ENCODE results near the gene SLC35B2.

Gene SLC35B2

DNA sequence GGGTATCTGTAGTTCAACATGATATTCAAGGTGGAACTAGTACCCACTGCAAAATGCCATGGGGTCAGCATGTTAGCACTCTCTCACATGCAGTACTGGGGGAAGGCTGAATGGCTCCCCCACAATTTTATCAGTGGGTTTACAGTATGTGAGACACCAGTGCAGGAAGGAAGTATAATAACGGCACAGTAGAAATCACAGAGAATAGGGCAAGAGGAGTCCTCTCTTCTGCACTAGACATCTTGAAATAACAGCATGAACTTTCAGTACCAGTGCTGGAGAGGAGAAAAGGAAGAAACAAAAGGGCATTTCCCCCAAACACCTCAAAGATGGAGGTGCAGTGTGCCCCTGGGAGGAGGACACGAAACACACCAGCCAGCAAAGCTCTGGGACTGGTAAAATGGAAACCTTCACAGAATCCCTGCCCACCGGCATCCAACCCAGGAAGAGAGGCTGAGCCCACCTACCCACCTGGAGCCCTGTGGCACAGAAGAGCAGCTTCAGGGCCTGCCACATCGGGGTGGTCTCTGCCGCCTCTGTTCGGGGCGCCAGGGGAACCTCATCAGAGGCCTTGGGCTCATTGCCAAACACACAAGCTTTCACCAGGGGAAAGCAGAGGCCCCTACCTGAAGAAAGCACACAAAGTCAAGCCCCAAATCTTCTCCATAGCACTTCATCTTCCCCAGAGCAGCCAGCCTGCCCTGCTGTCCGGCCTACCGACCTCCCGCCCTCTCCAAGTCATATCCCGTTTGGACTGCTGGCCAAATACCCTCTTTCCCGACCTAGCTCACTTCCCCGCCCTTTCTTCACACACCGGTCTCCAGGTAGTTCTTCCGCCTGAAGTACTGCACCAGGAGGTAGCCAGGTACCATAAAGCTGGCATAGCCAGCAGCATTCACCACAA, 1.2 kb downstream of the SLC35B2 start:
- Mint-ChIP-seq H3K9me3 (no peaks in the 10 kb centered on the region), H3K36me3 (ENCODE audit: low read depth) (peaks cover 72% of the 10 kb centered on the region), H3K27ac (peak overlapping the region; percentile 80), H3K4me3 (peak overlapping the region; percentile 87), H3K27me3 (ENCODE audit: low read depth) (no peaks in the 10 kb centered on the region), H3K4me1 (ENCODE audit: low read depth) (peaks cover 53% of the 10 kb centered on the region)

DNA sequence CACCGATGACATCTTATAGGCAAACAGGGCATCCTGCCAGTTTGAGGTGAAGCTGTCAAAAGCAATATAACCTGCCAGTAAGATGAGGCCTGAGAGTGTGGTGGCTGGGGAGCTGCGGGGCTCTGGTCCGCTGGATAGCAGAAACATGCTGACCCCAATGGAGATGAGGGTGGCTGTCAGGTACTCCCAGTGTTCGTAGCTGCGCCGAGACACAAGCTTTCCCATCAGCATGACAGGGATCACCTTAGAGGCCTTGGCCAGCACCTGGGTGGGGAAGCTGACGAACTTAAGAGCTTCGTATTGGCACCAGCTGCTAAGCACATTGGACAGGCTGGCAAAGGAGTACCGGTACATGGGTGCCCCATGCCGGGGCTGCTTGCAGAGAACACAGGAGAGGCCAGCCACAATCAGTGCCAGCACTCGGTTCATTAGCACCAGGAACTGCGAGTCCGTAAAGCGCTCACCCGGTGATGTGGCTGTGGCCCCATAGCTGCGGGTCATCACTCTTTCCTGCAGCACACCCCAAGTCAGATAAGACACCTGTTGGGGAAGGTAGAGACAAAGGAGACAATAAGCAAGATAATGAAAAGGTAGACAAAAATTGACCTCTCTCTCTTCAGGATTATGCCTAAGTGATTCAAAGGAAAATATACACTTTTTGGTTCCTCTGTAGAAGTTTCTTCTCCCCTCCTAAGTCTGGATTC, 2.1 kb downstream of the SLC35B2 start:
- Mint-ChIP-seq H3K4me3 (peak overlapping the region; percentile 87), H3K9me3 (no peaks in the 10 kb centered on the region), H3K36me3 (ENCODE audit: low read depth) (peaks cover 73% of the 10 kb centered on the region), H3K4me1 (ENCODE audit: low read depth) (peaks cover 50% of the 10 kb centered on the region), H3K27ac (peak overlapping the region; percentile 80), H3K27me3 (ENCODE audit: low read depth) (no peaks in the 10 kb centered on the region)

DNA sequence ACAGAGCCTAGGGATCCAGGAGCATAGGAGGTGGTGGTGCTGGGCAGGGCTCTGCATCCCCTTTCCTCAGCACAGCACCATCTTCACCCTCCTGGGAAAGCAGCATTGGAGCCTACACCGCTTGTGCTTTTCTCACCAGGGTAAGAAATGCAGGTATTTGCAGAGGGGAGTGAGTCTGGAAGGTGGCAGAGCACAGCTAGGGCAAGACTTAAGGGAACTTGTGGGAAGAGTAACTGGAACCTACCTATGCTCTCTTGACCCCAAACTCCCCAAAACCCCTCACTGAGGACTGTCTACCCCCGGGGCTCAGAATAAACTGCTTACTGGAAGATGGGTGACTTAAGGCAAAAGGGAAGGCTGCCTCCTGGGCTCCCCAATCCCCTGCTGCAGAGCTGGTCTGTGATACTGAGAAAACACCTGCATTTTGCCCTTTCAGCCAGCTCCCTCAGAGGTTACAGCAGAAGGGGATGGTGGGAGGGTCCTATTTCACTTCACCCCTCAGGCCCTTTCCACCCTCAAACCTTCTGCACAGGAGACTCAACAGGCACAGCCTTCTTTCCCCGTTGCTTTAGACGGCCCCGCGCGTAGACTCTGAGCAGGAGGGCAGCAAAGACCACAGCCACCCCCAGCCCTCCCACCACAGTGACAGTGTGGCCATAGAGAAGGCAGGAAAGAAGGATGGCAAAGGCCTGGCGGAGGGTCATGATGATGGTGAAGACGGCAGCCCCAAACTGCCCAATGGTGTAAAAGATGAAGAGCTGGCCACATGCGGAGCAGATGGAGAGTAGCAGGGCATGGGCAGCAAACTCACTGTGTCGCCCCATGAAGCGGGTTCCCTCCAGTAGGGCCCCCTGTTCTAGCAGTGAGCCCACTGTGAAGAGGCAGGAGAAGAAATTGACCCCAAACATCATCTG, 2.9 kb downstream of the SLC35B2 start:
- H3K4me3 Mint-ChIP-seq = no peak overlapping the region
- H3K4me1 Mint-ChIP-seq (ENCODE audit: low read depth) = peaks cover 56% of the 10 kb centered on the region

DNA sequence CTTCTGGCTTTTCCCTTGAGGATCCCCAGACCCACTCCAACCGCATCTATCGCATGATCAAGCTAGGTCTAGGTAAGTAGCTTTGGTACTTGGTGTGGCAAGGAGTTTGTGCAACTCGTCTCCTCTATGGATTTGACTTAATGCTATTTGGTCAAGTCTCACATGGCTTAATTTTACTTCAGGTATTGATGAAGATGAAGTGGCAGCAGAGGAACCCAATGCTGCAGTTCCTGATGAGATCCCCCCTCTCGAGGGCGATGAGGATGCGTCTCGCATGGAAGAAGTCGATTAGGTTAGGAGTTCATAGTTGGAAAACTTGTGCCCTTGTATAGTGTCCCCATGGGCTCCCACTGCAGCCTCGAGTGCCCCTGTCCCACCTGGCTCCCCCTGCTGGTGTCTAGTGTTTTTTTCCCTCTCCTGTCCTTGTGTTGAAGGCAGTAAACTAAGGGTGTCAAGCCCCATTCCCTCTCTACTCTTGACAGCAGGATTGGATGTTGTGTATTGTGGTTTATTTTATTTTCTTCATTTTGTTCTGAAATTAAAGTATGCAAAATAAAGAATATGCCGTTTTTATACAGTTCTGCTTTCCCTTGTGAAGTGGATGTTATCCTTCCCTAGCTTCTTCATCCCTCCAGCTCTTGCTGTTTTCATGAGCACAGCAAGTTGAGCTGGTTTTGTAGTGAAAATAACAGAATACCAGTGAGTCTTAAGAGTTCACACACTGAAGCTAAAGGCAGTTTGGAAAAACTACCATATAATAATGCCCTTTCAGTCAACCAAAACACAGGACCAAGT, 3.8 kb downstream of the SLC35B2 start:
- Mint-ChIP-seq H3K36me3 (ENCODE audit: low read depth) (peaks cover 77% of the 10 kb centered on the region), H3K9me3 (no peaks in the 10 kb centered on the region), H3K27ac (peak overlapping the region; percentile 24), H3K27me3 (ENCODE audit: low read depth) (no peaks in the 10 kb centered on the region), H3K4me3 (no peak overlapping the region), H3K4me1 (ENCODE audit: low read depth) (peaks cover 55% of the 10 kb centered on the region)

More for the DNA sequence above, 2.9 kb downstream of the SLC35B2 start:
- Mint-ChIP-seq H3K27me3 (ENCODE audit: low read depth) (no peaks in the 10 kb centered on the region), H3K9me3 (no peaks in the 10 kb centered on the region), H3K36me3 (ENCODE audit: low read depth) (peaks cover 76% of the 10 kb centered on the region), H3K27ac (peak overlapping the region; percentile 57)

DNA sequence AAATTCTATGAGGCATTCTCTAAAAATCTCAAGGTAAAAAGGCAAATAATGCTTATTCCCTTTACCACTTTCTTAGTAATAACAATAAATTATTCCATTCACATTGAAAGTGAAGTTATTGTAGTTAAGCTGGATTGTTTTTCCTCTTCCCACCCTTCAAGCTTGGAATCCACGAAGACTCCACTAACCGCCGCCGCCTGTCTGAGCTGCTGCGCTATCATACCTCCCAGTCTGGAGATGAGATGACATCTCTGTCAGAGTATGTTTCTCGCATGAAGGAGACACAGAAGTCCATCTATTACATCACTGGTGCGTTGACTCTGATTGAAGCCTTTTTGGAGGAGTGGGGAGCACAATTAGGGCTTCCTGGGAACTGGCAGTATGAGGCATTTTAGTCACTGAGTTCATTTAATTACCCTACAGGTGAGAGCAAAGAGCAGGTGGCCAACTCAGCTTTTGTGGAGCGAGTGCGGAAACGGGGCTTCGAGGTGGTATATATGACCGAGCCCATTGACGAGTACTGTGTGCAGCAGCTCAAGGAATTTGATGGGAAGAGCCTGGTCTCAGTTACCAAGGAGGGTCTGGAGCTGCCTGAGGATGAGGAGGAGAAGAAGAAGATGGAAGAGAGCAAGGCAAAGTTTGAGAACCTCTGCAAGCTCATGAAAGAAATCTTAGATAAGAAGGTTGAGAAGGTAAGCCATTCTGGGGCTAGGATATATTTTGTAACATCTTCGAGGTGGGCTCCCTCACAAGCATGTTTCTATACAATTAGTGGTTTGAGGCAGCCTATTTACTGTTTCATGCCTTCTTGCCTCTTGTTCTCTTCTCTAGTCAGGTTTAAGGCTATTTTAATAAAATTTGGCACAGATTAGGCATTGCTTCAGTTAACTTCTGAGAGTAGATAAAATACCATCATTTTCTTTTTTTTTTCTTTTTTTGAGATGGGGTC, 5.5 kb downstream of the SLC35B2 start:
- Mint-ChIP-seq H3K9me3 (no peaks in the 10 kb centered on the region), H3K4me1 (ENCODE audit: low read depth) (peaks cover 52% of the 10 kb centered on the region), H3K27me3 (ENCODE audit: low read depth) (no peaks in the 10 kb centered on the region), H3K27ac (no peak overlapping the region), H3K4me3 (peak overlapping the region; percentile 16), H3K36me3 (ENCODE audit: low read depth) (peaks cover 81% of the 10 kb centered on the region)

DNA sequence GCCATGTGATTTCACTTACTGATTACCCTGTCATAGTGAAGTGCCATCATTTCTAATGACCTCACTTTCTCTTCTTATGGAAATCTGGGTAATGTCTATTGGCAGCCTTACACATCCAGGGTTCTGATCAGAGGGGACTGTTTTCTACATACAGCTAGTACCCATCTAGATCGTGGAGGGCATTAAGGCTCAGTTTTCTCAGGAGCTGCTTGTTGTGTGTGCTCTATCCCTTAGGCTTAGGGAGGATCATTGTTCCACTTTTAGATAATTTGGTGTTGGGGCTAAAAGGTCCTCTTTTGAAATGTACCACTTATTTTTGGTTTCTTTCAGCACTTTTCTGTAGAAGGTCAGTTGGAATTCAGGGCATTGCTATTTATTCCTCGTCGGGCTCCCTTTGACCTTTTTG, 6.6 kb downstream of the SLC35B2 start:
- no peak overlapping the region for H3K27ac Mint-ChIP-seq
- no peaks in the 10 kb centered on the region for H3K27me3 Mint-ChIP-seq (ENCODE audit: low read depth)
- H3K9me3 Mint-ChIP-seq = no peaks in the 10 kb centered on the region
- H3K4me1 Mint-ChIP-seq (ENCODE audit: low read depth) = peaks cover 43% of the 10 kb centered on the region
- no peak overlapping the region for H3K4me3 Mint-ChIP-seq
- peaks cover 75% of the 10 kb centered on the region for H3K36me3 Mint-ChIP-seq (ENCODE audit: low read depth)

DNA sequence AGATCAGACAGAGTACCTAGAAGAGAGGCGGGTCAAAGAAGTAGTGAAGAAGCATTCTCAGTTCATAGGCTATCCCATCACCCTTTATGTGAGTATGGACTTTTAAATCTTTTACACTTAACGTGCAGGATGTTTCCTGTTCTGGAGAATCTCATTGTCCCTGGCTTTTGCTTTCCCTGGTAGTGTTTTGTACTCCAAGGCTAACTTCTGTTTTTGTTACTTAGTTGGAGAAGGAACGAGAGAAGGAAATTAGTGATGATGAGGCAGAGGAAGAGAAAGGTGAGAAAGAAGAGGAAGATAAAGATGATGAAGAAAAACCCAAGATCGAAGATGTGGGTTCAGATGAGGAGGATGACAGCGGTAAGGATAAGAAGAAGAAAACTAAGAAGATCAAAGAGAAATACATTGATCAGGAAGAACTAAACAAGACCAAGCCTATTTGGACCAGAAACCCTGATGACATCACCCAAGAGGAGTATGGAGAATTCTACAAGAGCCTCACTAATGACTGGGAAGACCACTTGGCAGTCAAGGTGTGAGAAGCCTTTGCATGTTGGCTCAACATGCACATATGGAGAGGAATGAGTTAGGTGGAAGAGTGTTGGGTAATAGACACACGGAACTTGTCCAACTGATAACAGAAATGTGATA, 7.1 kb downstream of the SLC35B2 start:
- H3K36me3 Mint-ChIP-seq (ENCODE audit: low read depth) = peaks cover 70% of the 10 kb centered on the region

DNA sequence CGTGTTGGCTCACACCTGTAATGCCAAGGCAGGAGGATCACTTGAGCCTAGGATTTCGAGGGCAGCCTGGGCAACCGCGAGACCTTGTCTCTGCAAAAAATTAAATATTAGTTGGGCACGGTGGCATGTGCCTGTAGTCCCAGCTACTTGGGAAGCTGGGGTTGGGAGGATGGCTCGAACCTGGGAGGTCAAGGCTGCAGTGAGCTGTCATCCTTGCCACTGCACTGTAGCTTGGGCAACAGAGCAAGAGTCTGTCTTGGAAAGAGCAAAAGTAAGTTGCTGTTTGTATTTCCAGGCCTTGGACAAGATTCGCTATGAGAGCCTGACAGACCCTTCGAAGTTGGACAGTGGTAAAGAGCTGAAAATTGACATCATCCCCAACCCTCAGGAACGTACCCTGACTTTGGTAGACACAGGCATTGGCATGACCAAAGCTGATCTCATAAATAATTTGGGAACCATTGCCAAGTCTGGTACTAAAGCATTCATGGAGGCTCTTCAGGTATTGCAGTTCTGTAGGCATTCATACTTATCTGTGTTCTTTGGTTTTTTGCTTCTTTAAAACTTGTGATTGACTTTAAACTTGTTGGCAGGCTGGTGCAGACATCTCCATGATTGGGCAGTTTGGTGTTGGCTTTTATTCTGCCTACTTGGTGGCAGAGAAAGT, 8.1 kb downstream of the SLC35B2 start:
- Mint-ChIP-seq H3K9me3 (no peaks in the 10 kb centered on the region), H3K27me3 (ENCODE audit: low read depth) (no peaks in the 10 kb centered on the region), H3K36me3 (ENCODE audit: low read depth) (peaks cover 63% of the 10 kb centered on the region), H3K27ac (peak overlapping the region; percentile 98), H3K4me1 (ENCODE audit: low read depth) (peaks cover 41% of the 10 kb centered on the region), H3K4me3 (peak overlapping the region; percentile 96)

More for the DNA sequence above, 7.1 kb downstream of the SLC35B2 start:
- H3K27me3 Mint-ChIP-seq (ENCODE audit: low read depth) = no peaks in the 10 kb centered on the region
- peaks cover 44% of the 10 kb centered on the region for H3K4me1 Mint-ChIP-seq (ENCODE audit: low read depth)
- H3K27ac Mint-ChIP-seq = peak overlapping the region; percentile 17
- no peaks in the 10 kb centered on the region for H3K9me3 Mint-ChIP-seq
- H3K4me3 Mint-ChIP-seq = peak overlapping the region; percentile 17

DNA sequence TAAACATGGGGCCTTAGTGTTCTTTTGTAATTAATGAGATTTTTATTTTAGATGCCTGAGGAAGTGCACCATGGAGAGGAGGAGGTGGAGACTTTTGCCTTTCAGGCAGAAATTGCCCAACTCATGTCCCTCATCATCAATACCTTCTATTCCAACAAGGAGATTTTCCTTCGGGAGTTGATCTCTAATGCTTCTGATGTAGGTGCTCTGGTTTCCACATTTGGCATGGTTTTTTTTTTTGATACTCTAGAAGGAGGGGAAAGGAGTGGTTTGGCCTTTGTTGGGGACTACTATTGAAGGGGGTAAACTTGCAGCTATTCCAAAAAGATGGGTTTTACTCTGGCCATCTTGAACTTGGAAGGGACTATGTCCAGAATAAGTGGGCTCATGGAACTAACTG, 8.7 kb downstream of the SLC35B2 start:
- Mint-ChIP-seq H3K27me3 (ENCODE audit: low read depth) (no peaks in the 10 kb centered on the region), H3K27ac (peak overlapping the region; percentile 98), H3K9me3 (no peaks in the 10 kb centered on the region), H3K36me3 (ENCODE audit: low read depth) (peaks cover 58% of the 10 kb centered on the region), H3K4me3 (peak overlapping the region; percentile 96), H3K4me1 (ENCODE audit: low read depth) (peaks cover 38% of the 10 kb centered on the region)

DNA sequence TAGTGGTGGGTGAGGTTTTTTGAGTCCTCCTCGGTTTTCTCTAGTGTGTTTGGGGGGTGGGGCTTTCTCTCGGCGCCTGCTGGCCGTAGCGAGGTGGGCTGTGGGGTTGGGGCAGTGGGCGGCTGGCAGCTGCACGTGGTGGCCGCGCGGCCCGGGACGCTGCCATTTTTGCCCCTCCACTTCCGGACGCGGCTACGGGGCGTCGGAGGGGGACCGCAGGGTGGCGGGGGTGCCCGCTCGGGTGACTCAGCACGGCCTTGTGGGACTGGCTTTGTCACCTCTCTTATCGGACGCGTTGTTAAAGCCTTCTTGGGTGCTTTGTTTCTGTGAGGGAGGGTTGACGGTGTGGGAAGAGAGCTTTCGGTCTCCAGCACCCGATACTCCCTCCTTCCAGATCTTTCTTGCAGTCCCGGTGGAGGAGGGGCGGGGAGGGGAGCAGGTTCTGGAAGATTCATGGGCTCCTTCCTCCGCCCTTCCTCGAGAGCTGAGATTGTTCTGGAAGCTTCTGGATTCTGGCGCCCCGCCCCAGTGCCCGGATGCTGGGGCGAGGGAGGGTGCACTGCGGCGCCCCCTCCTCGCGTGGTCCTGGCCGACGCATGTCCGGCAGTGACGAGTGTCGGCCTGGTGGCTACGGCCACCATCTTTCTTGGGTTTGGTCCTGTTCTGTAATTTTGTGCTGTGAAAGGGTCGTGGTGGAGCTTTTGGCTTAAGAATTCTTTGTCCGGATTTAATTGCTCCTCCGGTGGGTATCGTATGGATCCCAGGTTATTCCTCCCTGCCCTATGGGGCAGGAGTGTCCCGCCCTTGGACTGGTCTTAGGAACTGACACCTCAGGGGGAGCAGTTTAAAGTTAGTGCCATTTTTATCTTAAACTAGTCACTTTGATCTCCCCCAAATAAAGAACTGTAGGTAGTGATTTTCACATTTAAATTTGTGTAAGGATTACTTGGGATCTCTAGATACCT, 9.7 kb downstream of the SLC35B2 start:
- H3K9me3 Mint-ChIP-seq = no peaks in the 10 kb centered on the region
- H3K36me3 Mint-ChIP-seq (ENCODE audit: low read depth) = peaks cover 49% of the 10 kb centered on the region
- peak overlapping the region; percentile 96 for H3K4me3 Mint-ChIP-seq
- peak overlapping the region; percentile 98 for H3K27ac Mint-ChIP-seq
- H3K4me1 Mint-ChIP-seq (ENCODE audit: low read depth) = peaks cover 29% of the 10 kb centered on the region
- no peaks in the 10 kb centered on the region for H3K27me3 Mint-ChIP-seq (ENCODE audit: low read depth)

DNA sequence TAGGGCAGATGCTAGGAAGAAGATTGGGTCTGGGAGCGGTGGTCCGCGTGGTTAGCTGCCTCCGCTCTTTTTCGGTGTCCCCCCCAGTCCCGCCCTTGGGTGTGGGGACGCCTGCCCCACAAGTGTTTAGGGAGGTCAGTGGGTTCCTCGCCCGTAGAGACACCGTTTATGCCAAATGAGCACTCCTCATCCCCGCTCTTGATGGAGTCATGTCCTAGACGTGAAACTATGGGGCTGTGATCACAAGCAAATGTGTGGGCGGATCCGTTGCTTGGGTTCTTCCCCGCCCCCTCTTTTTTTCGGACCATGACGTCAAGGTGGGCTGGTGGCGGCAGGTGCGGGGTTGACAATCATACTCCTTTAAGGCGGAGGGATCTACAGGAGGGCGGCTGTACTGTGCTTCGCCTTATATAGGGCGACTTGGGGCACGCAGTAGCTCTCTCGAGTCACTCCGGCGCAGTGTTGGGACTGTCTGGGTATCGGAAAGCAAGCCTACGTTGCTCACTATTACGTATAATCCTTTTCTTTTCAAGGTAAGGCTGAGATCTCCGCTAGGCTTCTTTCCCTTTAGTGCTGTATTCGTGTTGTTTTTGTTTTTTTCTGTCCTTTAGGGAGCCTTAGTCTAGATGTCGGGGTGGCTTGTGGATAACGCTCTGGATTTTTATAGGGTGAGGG, 10.5 kb downstream of the SLC35B2 start, which contains the start of gene HSP90AB1:
TSS of gene HSP90AB1 (plus strand) at position 439 of the 675 bp plus-strand sequence. CDS start 1,529 bp downstream, outside the sequence.
- peaks cover 44% of the 10 kb centered on the region for H3K36me3 Mint-ChIP-seq (ENCODE audit: low read depth)
- H3K27ac Mint-ChIP-seq = peak within 1 kb of the TSS; percentile 98
- peaks cover 28% of the 10 kb centered on the region for H3K4me1 Mint-ChIP-seq (ENCODE audit: low read depth)
- H3K27me3 Mint-ChIP-seq (ENCODE audit: low read depth) = no peaks in the 10 kb centered on the region
- H3K4me3 Mint-ChIP-seq = peak within 1 kb of the TSS; percentile 96
- H3K9me3 Mint-ChIP-seq = no peaks in the 10 kb centered on the region

Measured in T-helper 1 cell treated with Interleukin-12 subunit alpha and Interleukin-12 subunit beta and Interleukin-4 antibody, amounts not matched to agents 30 μg/mL and 1 μg/mL, for 36 hours (primary cell).